NCI-H2227 (cell line): Measurements from ENCODE around the gene OXT.
"Not testable (repeated sequence)": the region's sequence is repeated elsewhere in the genome, so short reads cannot be mapped to it uniquely, and the experiment has no call there.

ENCODE experiments used
- DNase-seq: peaks from one replicate; lab custom pipeline; 2025; ENCODE audit not compliant: unreplicated experiment; lab: John Stamatoyannopoulos, UW

OXT gene

DNA sequence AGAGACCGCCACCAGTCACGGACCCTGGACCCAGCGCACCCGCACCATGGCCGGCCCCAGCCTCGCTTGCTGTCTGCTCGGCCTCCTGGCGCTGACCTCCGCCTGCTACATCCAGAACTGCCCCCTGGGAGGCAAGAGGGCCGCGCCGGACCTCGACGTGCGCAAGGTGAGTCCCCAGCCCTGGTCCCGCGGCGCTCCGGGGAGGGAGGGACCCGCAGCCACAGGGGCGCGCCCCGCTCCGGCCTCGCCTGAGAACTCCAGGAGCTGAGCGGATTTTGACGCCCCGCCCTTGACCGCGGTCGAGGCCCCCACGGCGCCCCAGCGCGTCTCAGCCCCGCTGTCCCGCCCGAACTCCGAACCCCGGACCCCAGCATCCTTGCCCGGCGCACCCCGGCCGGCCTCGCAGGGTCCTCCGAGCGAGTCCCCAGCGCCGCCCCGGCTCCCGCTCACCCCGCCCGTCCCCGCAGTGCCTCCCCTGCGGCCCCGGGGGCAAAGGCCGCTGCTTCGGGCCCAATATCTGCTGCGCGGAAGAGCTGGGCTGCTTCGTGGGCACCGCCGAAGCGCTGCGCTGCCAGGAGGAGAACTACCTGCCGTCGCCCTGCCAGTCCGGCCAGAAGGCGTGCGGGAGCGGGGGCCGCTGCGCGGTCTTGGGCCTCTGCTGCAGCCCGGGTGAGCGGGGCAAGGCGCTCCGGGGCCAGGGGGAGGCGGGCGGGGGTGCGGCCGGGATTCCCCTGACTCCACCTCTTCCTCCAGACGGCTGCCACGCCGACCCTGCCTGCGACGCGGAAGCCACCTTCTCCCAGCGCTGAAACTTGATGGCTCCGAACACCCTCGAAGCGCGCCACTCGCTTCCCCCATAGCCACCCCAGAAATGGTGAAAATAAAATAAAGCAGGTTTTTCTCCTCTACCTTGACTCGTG is at the start of gene OXT:
OXT (plus strand) TSS at position 11 of the 920 bp plus-strand sequence; CDS start at position 47, 36 bp downstream.
- no peak for DNase-seq

DNA sequence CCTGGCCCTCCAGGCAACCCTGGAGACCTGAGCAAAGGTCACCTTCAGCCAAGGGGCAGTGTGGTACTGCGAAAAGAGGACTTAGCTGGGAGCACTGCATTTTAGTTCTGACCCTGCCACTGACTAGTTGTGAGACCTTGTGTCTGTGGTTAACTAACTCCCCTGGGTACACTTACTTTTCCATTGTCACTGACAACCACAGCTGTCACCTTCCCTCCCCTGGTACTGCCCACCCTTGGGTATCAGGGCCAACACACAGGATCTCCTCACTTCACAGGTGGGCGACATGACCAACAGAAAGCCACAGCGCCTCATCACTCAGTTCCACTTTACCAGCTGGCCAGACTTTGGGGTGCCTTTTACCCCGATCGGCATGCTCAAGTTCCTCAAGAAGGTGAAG is 49.6 kb upstream of the OXT start:
- no peak for DNase-seq

GRCh38 chr20:3022559-3023490 is 48.6 kb upstream of the OXT start:
- not testable (repeated sequence) for DNase-seq

DNA sequence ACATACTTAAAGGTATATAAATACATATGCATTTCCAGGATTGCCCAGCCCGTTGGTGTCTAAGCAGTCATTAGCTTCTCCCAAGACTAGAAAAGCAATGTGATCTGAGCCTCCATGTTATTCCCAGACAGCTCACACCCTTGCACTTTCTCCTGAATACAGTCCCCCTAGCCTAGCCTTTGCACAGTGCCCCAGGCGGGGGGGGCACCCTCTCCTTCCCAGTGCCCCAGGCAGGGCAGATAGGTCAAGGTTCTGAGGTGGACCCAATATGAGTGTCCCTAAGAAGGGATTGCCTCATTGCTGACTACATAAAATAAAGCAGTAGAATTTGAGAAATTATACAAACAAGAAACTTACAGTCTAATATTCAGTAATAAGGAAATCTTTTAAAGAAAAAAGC is 43.4 kb upstream of the OXT start:
- DNase-seq, result no peak

DNA sequence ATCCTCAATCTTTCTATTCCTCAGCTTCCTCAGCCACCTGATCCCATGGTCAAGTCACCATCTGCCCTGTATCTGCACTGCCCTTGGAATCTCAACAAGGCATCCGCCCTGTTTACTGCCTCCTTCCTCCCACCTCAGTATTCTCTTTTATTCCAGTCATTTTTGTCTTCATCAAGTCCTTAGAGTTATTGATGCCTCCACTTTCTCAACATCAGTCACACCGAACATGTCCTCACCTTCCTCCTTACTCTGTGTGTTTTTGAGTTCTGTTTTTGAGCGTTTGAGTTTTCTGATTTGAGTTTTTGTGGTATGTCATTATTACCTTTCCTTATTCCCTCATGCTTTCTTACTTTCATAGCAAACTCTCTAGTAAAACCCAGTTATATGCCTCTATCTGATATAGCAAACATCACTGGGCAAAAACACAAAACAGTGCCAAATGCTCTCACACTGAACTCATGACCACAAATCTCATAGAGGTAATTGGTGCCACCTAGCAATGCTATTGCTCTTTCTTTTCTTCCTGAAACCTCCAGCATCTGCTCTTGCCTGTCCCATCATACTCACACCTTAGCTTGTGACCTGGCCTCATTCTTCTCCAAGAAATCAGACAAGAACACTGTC is 39.8 kb upstream of the OXT start:
- no peak for DNase-seq

DNA sequence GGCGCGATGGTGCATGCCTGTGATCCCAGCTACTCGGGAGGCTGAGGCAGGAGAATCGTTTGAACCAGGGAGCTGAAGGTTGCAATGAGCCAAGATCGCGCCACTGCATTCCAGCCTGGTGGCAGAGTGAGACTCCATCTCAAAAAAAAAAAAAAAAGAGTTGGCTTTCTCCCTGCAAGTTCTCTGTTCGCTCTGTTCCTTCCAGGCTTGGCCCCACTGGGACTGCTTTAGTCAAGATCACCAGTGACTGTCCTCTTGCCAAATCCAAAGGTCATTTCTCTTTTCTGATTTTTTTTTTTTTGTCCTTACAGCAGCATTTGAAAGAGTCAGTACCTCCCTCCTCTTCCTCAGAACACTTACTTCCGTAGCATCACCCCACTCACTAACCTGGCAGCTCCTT is 38.8 kb upstream of the OXT start:
- DNase-seq, result no peak

DNA sequence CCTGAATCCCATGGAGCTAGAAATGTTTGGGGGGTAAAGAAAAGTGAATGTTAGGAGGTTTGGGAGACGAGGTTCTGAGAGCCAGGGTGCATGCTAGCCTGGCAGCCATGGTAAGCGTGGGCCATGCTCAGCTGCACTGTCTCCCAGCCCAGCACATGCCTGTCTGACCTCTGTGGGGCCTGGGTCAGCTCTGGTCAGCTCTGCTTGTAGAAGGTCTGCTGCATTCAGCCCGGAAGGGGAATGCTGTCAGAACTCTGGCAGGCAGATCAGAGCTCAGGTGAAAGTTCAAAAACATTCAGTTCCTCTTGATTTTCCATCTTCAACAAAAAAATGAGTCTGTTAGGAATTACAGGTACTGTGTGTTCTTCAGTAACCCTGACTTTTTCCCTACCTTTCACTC is 33.8 kb upstream of the OXT start:
- no peak for DNase-seq

- DNase-seq, result no peak
These were observed 33.0 kb upstream of the OXT start for GRCh38 chr20:3038454-3038853.

DNA sequence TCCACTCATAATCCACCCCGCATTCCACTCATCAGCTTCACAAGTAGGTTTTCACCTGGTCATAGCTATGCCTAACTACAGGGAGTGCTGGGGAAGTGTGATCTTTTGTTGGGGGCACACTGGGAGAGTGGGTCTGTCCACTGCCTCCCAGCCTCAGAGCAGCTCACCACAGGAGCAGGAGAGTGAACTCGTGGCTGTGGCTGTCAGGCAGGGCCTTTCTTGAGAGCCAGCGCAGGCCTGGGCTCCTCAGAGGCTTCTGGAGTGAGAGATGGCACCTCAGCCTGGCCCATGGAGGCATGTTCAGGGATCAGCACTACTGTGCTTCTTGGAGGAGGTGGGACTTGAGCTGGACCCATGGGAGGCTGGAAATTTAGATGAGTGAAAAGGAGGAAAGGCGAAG is 32.0 kb upstream of the OXT start:
- DNase-seq, result no peak

- DNase-seq, result no peak
These were observed 31.3 kb upstream of the OXT start for GRCh38 chr20:3040086-3040485.

DNA sequence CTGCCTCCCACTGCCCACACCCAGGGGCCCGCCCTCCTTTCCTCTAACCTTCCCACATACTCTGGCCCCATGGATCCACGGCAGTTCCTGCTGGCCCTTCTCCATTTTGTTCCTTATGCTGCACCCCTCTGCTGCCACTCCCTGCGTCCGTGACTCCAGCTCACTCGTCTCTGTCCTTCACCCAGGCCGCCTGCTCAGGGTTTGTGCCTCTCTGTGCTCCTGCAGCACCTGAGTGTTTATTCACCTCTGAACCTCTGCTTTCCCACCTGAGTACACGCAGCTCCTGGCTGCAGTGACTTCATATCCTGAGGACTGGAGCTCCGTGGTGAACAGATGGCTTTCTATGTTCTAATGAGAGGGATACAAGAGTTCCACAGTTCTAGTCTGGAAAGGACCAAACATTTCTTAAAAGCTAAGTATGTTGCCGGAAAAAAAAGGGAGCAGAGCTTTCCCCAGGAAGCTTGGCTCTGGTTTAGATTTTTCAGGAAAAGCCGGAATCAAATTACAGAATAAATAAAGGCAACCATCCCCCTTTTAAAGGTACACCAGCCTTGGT is 29.5 kb upstream of the OXT start:
- DNase-seq, result no peak

- DNase-seq, result no peak
These were observed 28.8 kb upstream of the OXT start for GRCh38 chr20:3042625-3043024.

DNA sequence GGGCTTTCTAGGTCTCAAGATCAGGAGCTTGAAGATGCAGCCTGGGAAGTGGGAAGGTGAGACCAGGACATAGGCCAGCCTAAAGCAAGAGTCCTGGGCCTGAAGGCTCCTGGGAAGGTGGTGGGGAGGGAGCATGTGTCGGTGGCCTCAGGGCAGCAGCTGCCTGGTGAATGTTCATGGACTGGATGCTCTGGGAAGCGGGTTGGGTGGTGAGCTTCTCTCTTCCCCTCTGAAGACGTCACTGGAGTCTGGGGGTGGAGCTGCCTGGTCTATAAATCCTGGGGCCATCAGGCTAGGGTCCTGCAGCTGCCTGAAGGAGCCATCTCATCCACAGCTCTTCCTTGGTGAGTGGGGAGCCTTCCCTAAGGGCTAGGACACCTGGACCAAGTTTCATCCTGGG is 28.1 kb upstream of the OXT start, which contains the start of gene GNRH2:
GNRH2 (plus strand) TSS at position 301 of the 400 bp plus-strand sequence. CDS start 793 bp downstream, outside the sequence.
- DNase-seq, result no peak

GRCh38 chr20:3044336-3044965 is 27.0 kb upstream of the OXT start:
- no peak for DNase-seq

- no peak for DNase-seq
These were observed 26.2 kb upstream of the OXT start for GRCh38 chr20:3045042-3045815.

DNA sequence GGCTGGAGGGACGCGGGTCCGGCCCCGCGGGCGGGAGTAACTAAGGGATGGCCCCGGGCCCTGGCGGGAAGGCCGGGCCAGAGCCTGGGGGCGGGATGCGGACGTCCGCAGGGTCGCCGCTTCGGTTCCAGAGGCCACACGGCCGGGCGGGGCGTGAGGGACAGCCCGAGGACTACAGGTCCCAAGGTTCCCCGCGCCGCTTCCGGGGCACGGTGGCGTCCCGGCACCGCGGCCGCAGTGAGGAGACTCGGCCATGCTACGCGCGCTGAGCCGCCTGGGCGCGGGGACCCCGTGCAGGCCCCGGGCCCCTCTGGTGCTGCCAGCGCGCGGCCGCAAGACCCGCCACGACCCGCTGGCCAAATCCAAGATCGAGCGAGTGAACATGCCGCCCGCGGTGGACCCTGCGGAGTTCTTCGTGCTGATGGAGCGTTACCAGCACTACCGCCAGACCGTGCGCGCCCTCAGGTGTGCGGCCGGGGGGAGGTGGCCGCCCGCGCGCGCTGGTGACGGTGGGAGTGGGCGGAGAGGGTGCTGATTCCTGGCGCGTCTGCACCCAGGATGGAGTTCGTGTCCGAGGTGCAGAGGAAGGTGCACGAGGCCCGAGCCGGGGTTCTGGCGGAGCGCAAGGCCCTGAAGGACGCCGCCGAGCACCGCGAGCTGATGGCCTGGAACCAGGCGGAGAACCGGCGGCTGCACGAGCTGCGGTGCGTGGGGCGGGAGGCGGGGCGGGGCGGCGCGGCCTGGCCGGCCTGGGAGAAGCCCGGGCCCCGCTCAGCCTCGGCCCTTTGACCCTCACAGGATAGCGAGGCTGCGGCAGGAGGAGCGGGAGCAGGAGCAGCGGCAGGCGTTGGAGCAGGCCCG is 25.4 kb upstream of the OXT start, which contains the start of gene MRPS26:
MRPS26 (plus strand) TSS at position 237 of the 861 bp plus-strand sequence; CDS start at position 254, 17 bp downstream.
- peak; percentile 94 for DNase-seq

DNA sequence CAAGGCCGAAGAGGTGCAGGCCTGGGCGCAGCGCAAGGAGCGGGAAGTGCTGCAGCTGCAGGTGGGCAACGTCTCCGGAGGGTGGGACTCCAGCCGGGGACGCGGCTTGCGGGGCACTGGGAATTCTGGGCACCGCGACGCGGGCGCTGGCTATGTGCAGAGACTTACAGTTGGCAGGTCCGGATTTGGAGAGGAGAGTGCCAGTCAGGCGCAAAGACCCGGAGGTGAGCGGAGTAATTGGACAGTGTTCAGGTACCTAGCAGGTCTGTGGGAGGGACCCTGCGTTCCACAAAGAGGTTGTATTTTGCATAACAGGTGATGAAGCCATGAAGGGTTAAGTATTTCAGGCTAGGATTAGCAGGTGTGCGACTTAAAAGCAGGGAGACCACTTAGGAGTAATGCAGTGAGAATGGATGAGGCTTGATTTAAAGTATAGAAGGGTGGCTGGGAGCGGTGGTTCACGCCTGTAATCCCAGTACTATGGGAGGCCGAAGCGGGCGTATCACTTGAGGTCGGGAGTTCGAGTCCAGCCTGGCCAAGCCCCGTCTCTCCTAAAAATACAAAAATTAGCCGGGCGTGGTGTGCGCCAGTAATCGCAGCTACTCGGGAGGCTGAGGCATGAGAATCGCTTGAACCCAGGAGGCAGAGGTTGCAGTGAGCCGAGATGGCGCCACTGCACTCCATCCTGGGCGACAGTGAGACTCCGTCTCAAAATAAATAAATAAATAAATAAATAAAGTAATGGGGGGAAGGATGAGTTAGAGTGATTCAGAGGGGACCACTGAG is 24.6 kb upstream of the OXT start:
- peak; percentile 71 for DNase-seq
